ENCODE results near the gene AFAP1L1. TPM values are rescaled to one million over a fixed set of nuclear protein-coding genes. Genes with fewer than 3 reads are reported as not detected.

AFAP1L1 gene
- total and polyA plus RNA-seq, 2 of the 13 experiments (the other 11 are each of a cell fraction or from before 2014, with no cell fraction given) = 0.38 to 1.0 TPM

GRCh38 chr5:149323621-149324205, 52.1 kb downstream of the AFAP1L1 start (continued):
- TF ChIP-seq PRDM4 (CRISPR knock-in tag; IDR thresholded peaks at IDR 0.05; ENCODE audit: borderline replicate concordance) = no peak
- TF ChIP-seq ZNF670 (CRISPR knock-in tag; IDR thresholded peaks at IDR 0.05; ENCODE audit: borderline replicate concordance) = no peak
- TF ChIP-seq HNF4A (CRISPR knock-in tag; IDR thresholded peaks at IDR 0.05) = peak; percentile 68
- no peak for TF ChIP-seq SSRP1 (CRISPR knock-in tag; IDR thresholded peaks at IDR 0.05)
- TF ChIP-seq ETS1 (CRISPR knock-in tag; IDR thresholded peaks at IDR 0.05) = no peak
- TF ChIP-seq MED1 (CRISPR knock-in tag; IDR thresholded peaks at IDR 0.05) = no peak
- TF ChIP-seq ARID4A (CRISPR knock-in tag; IDR thresholded peaks at IDR 0.05; ENCODE audit: borderline replicate concordance) = no peak
- TF ChIP-seq KDM3A (CRISPR knock-in tag; IDR thresholded peaks at IDR 0.05; ENCODE audit: low read depth) = no peak
- no peak for TF ChIP-seq CSRNP2 (CRISPR knock-in tag; conservative IDR thresholded peaks at IDR 0.05; ENCODE audit: low read depth)
- no peak for TF ChIP-seq ZNF614 (CRISPR knock-in tag; IDR thresholded peaks at IDR 0.05; ENCODE audit: borderline replicate concordance)
- TF ChIP-seq ZFX (CRISPR knock-in tag; IDR thresholded peaks at IDR 0.05; ENCODE audit: low read depth) = peak; percentile 47
- no peak for TF ChIP-seq ZMYM2 (CRISPR knock-in tag; IDR thresholded peaks at IDR 0.05)
- TF ChIP-seq CREB1 (IDR thresholded peaks at IDR 0.05) = no peak
- TF ChIP-seq CREB1 (CRISPR knock-in tag; IDR thresholded peaks at IDR 0.05) = no peak
- TF ChIP-seq EP300 (IDR thresholded peaks at IDR 0.05; ENCODE audit: low read depth in 2 of 2, low read length in 2 of 2) = 0 out of 4 replicates have a peak, but pooled peaks of 1 of the 2 experiments have one; percentile 21
- TF ChIP-seq EP300 (CRISPR knock-in tag; IDR thresholded peaks at IDR 0.05; ENCODE audit: borderline replicate concordance) = no peak
- TF ChIP-seq SRSF9 (IDR thresholded peaks at IDR 0.05; ENCODE audit: borderline replicate concordance, insufficient read depth, low read depth, low read length, poor library complexity, severe bottlenecking) = no peak
- TF ChIP-seq EHMT2 (IDR thresholded peaks at IDR 0.05; ENCODE audit: borderline replicate concordance, low read depth, low read length) = peak; percentile 85
- TF ChIP-seq NR2F6 (IDR thresholded peaks at IDR 0.05) = 0 out of 2 replicates have a peak, but pooled peaks have one; percentile 15
- no peak for TF ChIP-seq NR2F6 (CRISPR knock-in tag; IDR thresholded peaks at IDR 0.05)
- TF ChIP-seq RCOR2 (CRISPR knock-in tag; IDR thresholded peaks at IDR 0.05) = peak; percentile 38; the same call in 1 of the 2 replicates

All from HepG2 (cell line).